Measurements from ENCODE around the gene XAB2.

XAB2 gene

GRCh38 chr19:7614859-7615741 is 14.2 kb downstream of the XAB2 start:
- no peak for TF ChIP-seq POLR2A (IDR thresholded peaks at IDR 0.05; ENCODE audit: extremely low read depth, insufficient read length)
- no peak for TF ChIP-seq MAX (IDR thresholded peaks at IDR 0.05; ENCODE audit: low read depth, low read length)
- no peak for TF ChIP-seq CTCF (IDR thresholded peaks at IDR 0.05; ENCODE audit: low read depth, low read length)
- TF ChIP-seq MYC (IDR thresholded peaks at IDR 0.05; ENCODE audit: low read depth, low read length): no peak
- H3K4me3 ChIP-seq (ENCODE audit: low read depth, low read length): no peak overlapping the region
- no peak for DNase-seq (ENCODE audit: low read depth)

GRCh38 chr19:7612282-7613274 is 16.8 kb downstream of the XAB2 start:
- TF ChIP-seq CTCF (IDR thresholded peaks at IDR 0.05; ENCODE audit: low read depth, low read length): no peak
- TF ChIP-seq MYC (IDR thresholded peaks at IDR 0.05; ENCODE audit: low read depth, low read length): no peak
- TF ChIP-seq POLR2A (IDR thresholded peaks at IDR 0.05; ENCODE audit: extremely low read depth, insufficient read length): no peak
- TF ChIP-seq MAX (IDR thresholded peaks at IDR 0.05; ENCODE audit: low read depth, low read length): no peak
- peak; percentile 41 for DNase-seq (ENCODE audit: low read depth)
- no peak overlapping the region for H3K4me3 ChIP-seq (ENCODE audit: low read depth, low read length)

- TF ChIP-seq MYC (IDR thresholded peaks at IDR 0.05; ENCODE audit: low read depth, low read length) (no peak), MAX (IDR thresholded peaks at IDR 0.05; ENCODE audit: low read depth, low read length) (no peak), POLR2A (IDR thresholded peaks at IDR 0.05; ENCODE audit: extremely low read depth, insufficient read length) (no peak), CTCF (IDR thresholded peaks at IDR 0.05; ENCODE audit: low read depth, low read length) (no peak)
- no peak for DNase-seq (ENCODE audit: low read depth)
- no peak overlapping the region for H3K4me3 ChIP-seq (ENCODE audit: low read depth, low read length)
These were observed 17.6 kb downstream of the XAB2 start for GRCh38 chr19:7611541-7612279.

GRCh38 chr19:7610491-7611240 is 18.7 kb downstream of the XAB2 start:
- TF ChIP-seq POLR2A (IDR thresholded peaks at IDR 0.05; ENCODE audit: extremely low read depth, insufficient read length): no peak
- no peak for TF ChIP-seq MYC (IDR thresholded peaks at IDR 0.05; ENCODE audit: low read depth, low read length)
- TF ChIP-seq CTCF (IDR thresholded peaks at IDR 0.05; ENCODE audit: low read depth, low read length): no peak
- no peak for TF ChIP-seq MAX (IDR thresholded peaks at IDR 0.05; ENCODE audit: low read depth, low read length)
- DNase-seq (ENCODE audit: low read depth): no peak

More at GRCh38 chr19:7610491-7611240, 18.7 kb downstream of the XAB2 start:
- no peak overlapping the region for H3K4me3 ChIP-seq (ENCODE audit: low read depth, low read length)
